ENCODE measurements around the gene ARSK. TPM values are rescaled to one million over a fixed set of nuclear protein-coding genes. Genes with fewer than 3 reads are reported as not detected.

Gene ARSK
- polyA plus RNA-seq, 4 donors = 0.89 to 7.8 (median 2.3) TPM

DNA sequence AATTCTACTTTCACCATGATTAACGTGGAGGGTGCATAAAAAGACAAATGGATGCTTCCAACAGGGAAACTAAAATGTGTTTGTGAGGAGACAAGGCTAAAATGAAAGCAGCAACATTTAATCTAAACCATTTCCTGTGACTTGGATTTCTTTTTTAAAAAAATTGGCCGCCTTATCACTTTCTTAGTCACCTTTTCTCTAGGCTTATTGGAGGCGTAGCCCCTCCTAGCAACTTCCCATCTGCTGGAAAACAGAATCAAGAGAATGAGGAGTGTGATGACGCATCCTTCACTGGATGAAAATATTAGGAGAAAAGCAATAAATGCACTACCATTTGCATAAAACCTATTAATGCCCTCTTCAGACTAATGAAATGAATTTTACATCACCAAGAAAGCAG lies 64.2 kb downstream of the ARSK start:
- peaks cover 0 to 6% of the 10 kb centered on the region in 2 donors for H3K9me3 ChIP-seq (ENCODE audit: control insufficient read depth in 2 of 2, insufficient read depth in 1 of 2, low read depth in 1 of 2, low read length in 1 of 2)
- peak overlapping the region in 1 of 3 donors; percentile 53 for H3K4me3 ChIP-seq (ENCODE audit: low read depth in 1 of 3, low read length in 3 of 3)
- peaks cover 0 to 11% (median 2%) of the 10 kb centered on the region in 3 donors for H3K4me1 ChIP-seq (ENCODE audit: control insufficient read depth in 3 of 3, insufficient read depth in 2 of 3, low read depth in 1 of 3, low read length in 2 of 3)
- DNase-seq = no peak
- no peaks in the 10 kb centered on the region for H3K36me3 ChIP-seq (ENCODE audit: control insufficient read depth in 3 of 3, insufficient read depth in 2 of 3, low read depth in 1 of 3, low read length in 3 of 3)
- FAIRE-seq = no peak
- H3K27me3 ChIP-seq (ENCODE audit: control insufficient read depth in 3 of 3, insufficient read depth in 3 of 3, low read length in 3 of 3) = peaks cover 0 to 19% (median 0%) of the 10 kb centered on the region in 3 donors
- no peak overlapping the region for H3K27ac ChIP-seq (ENCODE audit: low read depth in 1 of 3, low read length in 2 of 3)
- 43 to 82% (median 60%) methylated on average over 4 of the region's 4 CpGs for WGBS, 3 donors

DNA sequence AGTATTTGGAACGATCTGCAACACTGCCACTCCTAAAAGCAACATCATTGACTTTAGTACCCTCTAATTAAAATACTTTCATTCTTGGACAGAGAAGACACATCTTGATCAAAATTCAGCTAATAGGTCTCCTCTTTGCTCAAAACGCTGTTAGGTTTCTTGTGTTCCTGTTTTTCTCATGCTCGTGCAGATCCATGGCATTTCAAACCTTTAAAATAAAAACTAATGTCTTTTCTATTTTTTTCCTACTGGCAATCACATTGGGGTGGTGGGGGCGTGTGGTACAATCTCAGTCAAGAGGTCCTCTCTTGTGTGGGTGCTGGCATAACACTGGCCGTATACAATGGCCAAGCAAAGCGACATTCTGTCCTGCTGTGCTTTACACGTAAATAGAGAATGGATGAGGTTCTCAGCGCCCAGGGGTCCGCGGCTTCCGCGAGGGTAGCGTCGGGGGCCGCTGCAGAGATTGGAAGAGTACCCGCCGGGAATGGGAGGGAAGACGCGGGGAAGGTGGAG lies 64.7 kb downstream of the ARSK start:
- Histone ChIP-seq H3K4me3 (ENCODE audit: low read depth in 1 of 3, low read length in 3 of 3) (peak overlapping the region; percentile 40 to 59 (median 53)), H3K27ac (ENCODE audit: low read depth in 1 of 3, low read length in 2 of 3) (no peak overlapping the region), H3K9me3 (ENCODE audit: control insufficient read depth in 2 of 2, insufficient read depth in 1 of 2, low read depth in 1 of 2, low read length in 1 of 2) (peaks cover 0 to under 1% of the 10 kb centered on the region in 2 donors), H3K4me1 (ENCODE audit: control insufficient read depth in 3 of 3, insufficient read depth in 2 of 3, low read depth in 1 of 3, low read length in 2 of 3) (peaks cover 0 to 11% (median 2%) of the 10 kb centered on the region in 3 donors), H3K27me3 (ENCODE audit: control insufficient read depth in 3 of 3, insufficient read depth in 3 of 3, low read length in 3 of 3) (peaks cover 0 to 19% (median 0%) of the 10 kb centered on the region in 3 donors), H3K36me3 (ENCODE audit: control insufficient read depth in 3 of 3, insufficient read depth in 2 of 3, low read depth in 1 of 3, low read length in 3 of 3) (no peaks in the 10 kb centered on the region)
- FAIRE-seq (no peak), DNase-seq (no peak)
- 8 to 12% (median 9%) methylated on average over 19 of the region's 19 CpGs for WGBS, 3 donors

DNA sequence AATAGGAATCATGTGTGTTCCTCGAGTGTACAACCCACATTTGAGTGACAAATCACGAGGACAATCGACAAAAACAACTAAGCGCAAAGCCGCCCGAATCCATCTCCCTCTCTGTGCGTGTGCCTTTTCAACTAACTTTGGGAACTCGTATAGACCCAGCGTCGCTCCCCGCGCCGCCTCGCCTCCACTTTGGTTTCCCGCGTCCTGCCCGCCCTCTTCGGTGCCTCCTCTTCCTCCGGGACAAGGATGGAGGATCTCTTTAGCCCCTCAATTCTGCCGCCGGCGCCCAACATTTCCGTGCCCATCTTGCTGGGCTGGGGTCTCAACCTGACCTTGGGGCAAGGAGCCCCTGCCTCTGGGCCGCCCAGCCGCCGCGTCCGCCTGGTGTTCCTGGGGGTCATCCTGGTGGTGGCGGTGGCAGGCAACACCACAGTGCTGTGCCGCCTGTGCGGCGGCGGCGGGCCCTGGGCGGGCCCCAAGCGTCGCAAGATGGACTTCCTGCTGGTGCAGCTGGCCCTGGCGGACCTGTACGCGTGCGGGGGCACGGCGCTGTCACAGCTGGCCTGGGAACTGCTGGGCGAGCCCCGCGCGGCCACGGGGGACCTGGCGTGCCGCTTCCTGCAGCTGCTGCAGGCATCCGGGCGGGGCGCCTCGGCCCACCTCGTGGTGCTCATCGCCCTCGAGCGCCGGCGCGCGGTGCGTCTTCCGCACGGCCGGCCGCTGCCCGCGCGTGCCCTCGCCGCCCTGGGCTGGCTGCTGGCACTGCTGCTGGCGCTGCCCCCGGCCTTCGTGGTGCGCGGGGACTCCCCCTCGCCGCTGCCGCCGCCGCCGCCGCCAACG lies 65.3 kb downstream of the ARSK start, which contains the start of gene GPR150:
Gene GPR150, plus strand, starts transcription at position 58 of the 840 bp plus-strand sequence. Its CDS starts 189 bp downstream, at position 247.
- no peak for FAIRE-seq

DNA sequence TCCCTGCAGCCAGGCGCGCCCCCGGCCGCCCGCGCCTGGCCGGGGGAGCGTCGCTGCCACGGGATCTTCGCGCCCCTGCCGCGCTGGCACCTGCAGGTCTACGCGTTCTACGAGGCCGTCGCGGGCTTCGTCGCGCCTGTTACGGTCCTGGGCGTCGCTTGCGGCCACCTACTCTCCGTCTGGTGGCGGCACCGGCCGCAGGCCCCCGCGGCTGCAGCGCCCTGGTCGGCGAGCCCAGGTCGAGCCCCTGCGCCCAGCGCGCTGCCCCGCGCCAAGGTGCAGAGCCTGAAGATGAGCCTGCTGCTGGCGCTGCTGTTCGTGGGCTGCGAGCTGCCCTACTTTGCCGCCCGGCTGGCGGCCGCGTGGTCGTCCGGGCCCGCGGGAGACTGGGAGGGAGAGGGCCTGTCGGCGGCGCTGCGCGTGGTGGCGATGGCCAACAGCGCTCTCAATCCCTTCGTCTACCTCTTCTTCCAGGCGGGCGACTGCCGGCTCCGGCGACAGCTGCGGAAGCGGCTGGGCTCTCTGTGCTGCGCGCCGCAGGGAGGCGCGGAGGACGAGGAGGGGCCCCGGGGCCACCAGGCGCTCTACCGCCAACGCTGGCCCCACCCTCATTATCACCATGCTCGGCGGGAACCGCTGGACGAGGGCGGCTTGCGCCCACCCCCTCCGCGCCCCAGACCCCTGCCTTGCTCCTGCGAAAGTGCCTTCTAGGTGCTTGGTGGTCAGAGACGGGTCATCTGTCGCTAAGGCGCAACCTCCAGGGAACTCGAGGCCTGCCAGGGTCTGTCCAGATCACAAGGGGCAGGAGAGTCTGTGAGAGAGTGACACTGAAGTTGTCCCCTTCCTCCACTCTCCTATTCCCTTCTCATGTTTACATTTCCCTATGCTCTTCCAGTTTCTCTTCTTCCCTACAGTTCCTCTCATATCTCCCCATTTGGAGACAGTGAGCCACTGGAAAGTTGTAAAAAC lies 66.3 kb downstream of the ARSK start:
- Histone ChIP-seq H3K27me3 (ENCODE audit: control insufficient read depth in 3 of 3, insufficient read depth in 3 of 3, low read length in 3 of 3) (peaks cover 0 to 19% (median 0%) of the 10 kb centered on the region in 3 donors), H3K36me3 (ENCODE audit: control insufficient read depth in 3 of 3, insufficient read depth in 2 of 3, low read depth in 1 of 3, low read length in 3 of 3) (no peaks in the 10 kb centered on the region), H3K4me3 (ENCODE audit: low read depth in 1 of 3, low read length in 3 of 3) (peak overlapping the region; percentile 23 to 59 (median 54)), H3K27ac (ENCODE audit: low read depth in 1 of 3, low read length in 2 of 3) (peak overlapping the region in 1 of 3 donors; percentile 5), H3K9me3 (ENCODE audit: control insufficient read depth in 2 of 2, insufficient read depth in 1 of 2, low read depth in 1 of 2, low read length in 1 of 2) (no peaks in the 10 kb centered on the region), H3K4me1 (ENCODE audit: control insufficient read depth in 3 of 3, insufficient read depth in 2 of 3, low read depth in 1 of 3, low read length in 2 of 3) (peaks cover 0 to 11% (median 2%) of the 10 kb centered on the region in 3 donors)
- FAIRE-seq (no peak), DNase-seq (peak in 1 of 2 donors; percentile 82)
- WGBS, 3 donors = 4 to 7% (median 6%) methylated on average over 50 to 92 of the region's 92 CpGs

More for the DNA sequence above, 65.3 kb downstream of the ARSK start, which contains the start of gene GPR150:
- H3K4me1 ChIP-seq (ENCODE audit: control insufficient read depth in 3 of 3, insufficient read depth in 2 of 3, low read depth in 1 of 3, low read length in 2 of 3) = peaks cover 0 to 11% (median 2%) of the 10 kb centered on the region in 3 donors
- WGBS, 3 donors = 0 to 3% (median 1%) methylated on average over 56 to 85 of the region's 85 CpGs
- H3K9me3 ChIP-seq (ENCODE audit: control insufficient read depth in 2 of 2, insufficient read depth in 1 of 2, low read depth in 1 of 2, low read length in 1 of 2) = no peaks in the 10 kb centered on the region
- peaks cover 0 to 19% (median 0%) of the 10 kb centered on the region in 3 donors for H3K27me3 ChIP-seq (ENCODE audit: control insufficient read depth in 3 of 3, insufficient read depth in 3 of 3, low read length in 3 of 3)
- DNase-seq = peak; percentile 22 to 86
- H3K27ac ChIP-seq (ENCODE audit: low read depth in 1 of 3, low read length in 2 of 3) = peak within 1 kb of the TSS in 1 of 3 donors; percentile 5
- H3K36me3 ChIP-seq (ENCODE audit: control insufficient read depth in 3 of 3, insufficient read depth in 2 of 3, low read depth in 1 of 3, low read length in 3 of 3) = no peaks in the 10 kb centered on the region
- peak within 1 kb of the TSS; percentile 53 to 59 (median 54) for H3K4me3 ChIP-seq (ENCODE audit: low read depth in 1 of 3, low read length in 3 of 3)

DNA sequence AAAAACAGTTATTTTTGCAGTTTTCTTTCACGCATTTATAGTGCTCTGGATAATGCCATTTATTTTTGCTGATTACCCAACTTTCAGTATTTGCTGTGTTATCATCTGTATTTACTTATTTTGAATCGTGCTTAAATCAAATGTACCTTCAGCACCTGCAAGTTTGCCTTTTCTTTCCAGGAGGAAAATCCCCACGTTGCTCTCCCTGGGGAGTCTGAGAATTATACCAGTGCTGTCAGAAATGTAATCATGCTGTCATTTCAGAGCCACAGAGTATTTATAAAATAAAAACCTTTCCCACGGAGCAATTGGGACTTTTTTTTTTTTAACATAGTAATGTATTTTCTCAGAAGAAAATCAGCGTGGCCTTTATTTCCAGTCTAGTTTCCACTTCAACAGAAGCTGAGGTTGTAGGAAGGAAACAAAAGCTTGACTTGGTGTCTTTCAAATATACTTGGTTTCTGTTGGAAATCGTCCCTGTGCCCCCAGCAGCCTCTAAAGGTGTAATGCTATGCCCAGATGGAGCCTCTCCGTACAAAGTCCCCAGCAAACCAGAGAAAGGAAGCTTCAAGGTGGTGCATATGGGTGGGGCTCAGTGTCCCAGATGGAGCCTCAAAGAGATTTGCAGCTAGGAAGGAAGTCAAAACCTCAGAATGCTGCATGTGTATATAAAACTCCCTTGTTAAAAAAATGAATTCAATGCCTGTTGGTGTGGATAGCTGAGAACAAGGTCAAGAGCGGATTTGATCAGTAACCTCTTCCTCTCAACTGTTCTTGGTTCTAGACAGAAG lies 67.1 kb downstream of the ARSK start:
- Histone ChIP-seq H3K27ac (ENCODE audit: low read depth in 1 of 3, low read length in 2 of 3) (no peak overlapping the region), H3K27me3 (ENCODE audit: control insufficient read depth in 3 of 3, insufficient read depth in 3 of 3, low read length in 3 of 3) (peaks cover 0 to 19% (median 0%) of the 10 kb centered on the region in 3 donors), H3K4me3 (ENCODE audit: low read depth in 1 of 3, low read length in 3 of 3) (no peak overlapping the region), H3K36me3 (ENCODE audit: control insufficient read depth in 3 of 3, insufficient read depth in 2 of 3, low read depth in 1 of 3, low read length in 3 of 3) (no peaks in the 10 kb centered on the region), H3K9me3 (ENCODE audit: control insufficient read depth in 2 of 2, insufficient read depth in 1 of 2, low read depth in 1 of 2, low read length in 1 of 2) (no peaks in the 10 kb centered on the region), H3K4me1 (ENCODE audit: control insufficient read depth in 3 of 3, insufficient read depth in 2 of 3, low read depth in 1 of 3, low read length in 2 of 3) (peaks cover 0 to 11% (median 2%) of the 10 kb centered on the region in 3 donors)
- DNase-seq = peak in 1 of 2 donors; percentile 45
- FAIRE-seq = no peak
- WGBS, 3 donors = 44 to 55% (median 44%) methylated on average over 8 of the region's 8 CpGs

DNA sequence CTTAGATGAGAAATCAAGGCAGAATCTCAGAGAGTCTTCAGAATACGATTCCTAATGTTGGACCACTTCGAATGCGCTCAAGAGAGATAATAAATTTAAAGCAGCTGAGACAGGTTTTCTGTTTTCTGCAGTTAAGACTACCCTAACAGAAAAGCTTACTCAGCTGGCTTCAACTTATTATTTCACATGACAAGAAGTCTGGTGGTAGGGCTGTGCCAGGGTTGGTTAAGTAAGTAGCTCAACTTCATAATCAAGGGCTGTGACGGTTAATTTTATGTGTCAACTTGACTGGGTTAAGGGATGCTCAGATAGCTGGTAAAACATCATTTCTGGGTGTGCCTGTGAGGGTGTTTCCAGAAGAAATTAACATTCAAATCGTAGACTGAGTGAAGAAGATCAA lies 68.8 kb downstream of the ARSK start:
- no peak for DNase-seq
- Histone ChIP-seq H3K4me3 (ENCODE audit: low read depth in 1 of 3, low read length in 3 of 3) (no peak overlapping the region), H3K9me3 (ENCODE audit: control insufficient read depth in 2 of 2, insufficient read depth in 1 of 2, low read depth in 1 of 2, low read length in 1 of 2) (no peaks in the 10 kb centered on the region), H3K36me3 (ENCODE audit: control insufficient read depth in 3 of 3, insufficient read depth in 2 of 3, low read depth in 1 of 3, low read length in 3 of 3) (no peaks in the 10 kb centered on the region), H3K27me3 (ENCODE audit: control insufficient read depth in 3 of 3, insufficient read depth in 3 of 3, low read length in 3 of 3) (peaks cover 0 to 16% (median 0%) of the 10 kb centered on the region in 3 donors), H3K27ac (ENCODE audit: low read depth in 1 of 3, low read length in 2 of 3) (no peak overlapping the region), H3K4me1 (ENCODE audit: control insufficient read depth in 3 of 3, insufficient read depth in 2 of 3, low read depth in 1 of 3, low read length in 2 of 3) (peaks cover 0 to 23% (median 2%) of the 10 kb centered on the region in 3 donors)
- no peak for FAIRE-seq
- 91 to 97% (median 94%) methylated on average over 5 of the region's 5 CpGs for WGBS, 3 donors

DNA sequence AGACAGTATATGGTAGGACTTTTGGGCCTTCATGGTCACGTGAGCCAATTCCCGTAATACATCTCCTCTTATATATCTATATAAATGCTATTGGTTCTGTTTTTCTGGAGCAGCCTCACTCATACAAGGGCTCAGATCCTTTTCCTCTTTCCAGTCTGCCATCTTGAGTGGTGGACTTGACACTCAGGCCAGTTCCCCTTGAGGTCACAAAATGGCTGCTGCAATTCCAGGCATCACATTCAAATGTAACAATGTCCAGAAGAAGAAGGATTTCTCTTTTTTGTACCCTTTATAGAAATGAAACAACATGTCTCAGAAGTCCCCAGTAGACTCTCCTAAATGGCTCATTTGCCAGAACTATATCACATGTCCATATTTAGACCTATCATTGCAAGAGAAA lies 69.5 kb downstream of the ARSK start:
- H3K4me3 ChIP-seq (ENCODE audit: low read depth in 1 of 3, low read length in 3 of 3) = no peak overlapping the region
- peaks cover 0 to 9% (median 0%) of the 10 kb centered on the region in 3 donors for H3K27me3 ChIP-seq (ENCODE audit: control insufficient read depth in 3 of 3, insufficient read depth in 3 of 3, low read length in 3 of 3)
- H3K36me3 ChIP-seq (ENCODE audit: control insufficient read depth in 3 of 3, insufficient read depth in 2 of 3, low read depth in 1 of 3, low read length in 3 of 3) = no peaks in the 10 kb centered on the region
- no peak for DNase-seq
- FAIRE-seq = no peak
- H3K9me3 ChIP-seq (ENCODE audit: control insufficient read depth in 2 of 2, insufficient read depth in 1 of 2, low read depth in 1 of 2, low read length in 1 of 2) = no peaks in the 10 kb centered on the region
- 96 to 98% (median 96%) methylated on average over 2 of the region's 2 CpGs for WGBS, 3 donors
- H3K4me1 ChIP-seq (ENCODE audit: control insufficient read depth in 3 of 3, insufficient read depth in 2 of 3, low read depth in 1 of 3, low read length in 2 of 3) = peaks cover 0 to 29% (median 2%) of the 10 kb centered on the region in 3 donors
- H3K27ac ChIP-seq (ENCODE audit: low read depth in 1 of 3, low read length in 2 of 3) = no peak overlapping the region
